GM21423 (cell line): ENCODE measurements around the gene ZDHHC19.
"Not testable (repeated sequence)": the region's sequence is repeated elsewhere in the genome, so short reads cannot be mapped to it uniquely, and the experiment has no call there.

ENCODE experiments used
- ATAC-seq: cut with Tn5 transposase; IDR thresholded peaks from one replicate; pipeline ENCODE4 v1.9.1; 2021; ENCODE audit warnings: mild to moderate bottlenecking, moderate library complexity; ENCODE audit not compliant: unreplicated experiment

The ZDHHC19 gene

DNA sequence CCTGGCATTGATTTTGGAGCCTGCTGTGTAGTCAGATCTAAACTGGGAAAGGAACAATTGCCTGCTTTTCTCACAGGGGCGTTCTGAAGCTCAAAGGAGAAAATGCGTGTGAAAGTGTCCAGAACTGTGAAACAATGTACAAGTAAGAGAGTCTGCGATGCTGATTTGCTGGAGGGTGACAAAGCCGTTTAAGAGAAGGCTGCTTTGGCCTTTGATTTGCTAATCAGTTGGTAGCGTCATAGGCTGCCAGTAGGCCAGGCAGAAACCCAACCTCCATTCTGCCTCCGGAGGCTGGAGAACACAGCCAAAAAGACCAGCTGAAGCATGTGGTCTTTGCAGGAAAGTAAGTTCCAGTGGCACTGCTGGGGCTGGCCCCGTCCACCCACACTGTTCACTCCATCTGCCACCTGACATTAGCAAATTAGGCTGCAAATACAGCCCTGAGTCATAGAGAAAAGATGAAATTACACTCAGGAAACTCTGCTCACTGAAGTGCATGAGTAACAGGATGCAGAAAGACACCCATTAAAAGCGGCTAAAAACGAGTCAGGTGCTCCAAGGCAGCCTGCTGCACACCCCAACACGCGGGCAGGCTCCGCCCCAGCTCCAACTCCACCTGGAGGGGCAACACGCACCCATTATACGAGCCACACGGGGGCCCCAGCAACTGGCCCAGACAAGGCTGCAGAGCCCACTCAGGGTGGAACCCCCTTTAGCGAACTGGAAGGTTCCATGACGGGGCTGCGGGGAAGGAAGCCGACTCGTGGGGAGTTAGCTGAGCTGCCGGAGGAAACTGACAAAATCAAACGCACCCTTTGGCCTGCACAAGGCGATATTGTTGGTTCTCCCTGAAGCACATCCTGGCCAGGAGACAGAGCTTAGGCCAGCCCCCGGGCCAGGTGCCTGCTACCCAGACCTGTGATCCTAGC, 31.6 kb downstream of the ZDHHC19 start:
- ATAC-seq: peak; percentile 77

DNA sequence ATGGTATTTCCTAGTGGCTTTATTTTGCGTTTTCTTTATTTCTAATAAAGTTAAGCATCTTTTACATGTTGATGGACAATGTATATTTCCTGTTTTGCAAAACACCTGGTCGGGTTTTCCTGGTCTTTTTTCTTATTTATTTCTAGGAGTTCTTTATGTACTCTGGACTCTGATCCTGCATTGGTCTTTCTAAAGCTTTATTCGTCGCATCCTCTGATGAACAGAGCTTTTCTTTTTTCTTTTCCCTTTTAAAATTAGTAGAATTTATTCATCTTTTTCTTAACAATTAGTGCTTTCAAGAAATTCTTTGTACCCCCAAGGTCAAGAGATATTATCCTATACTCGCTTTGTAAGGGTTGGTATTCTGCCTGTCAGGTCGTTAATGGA, 32.2 kb downstream of the ZDHHC19 start:
- no peak for ATAC-seq

DNA sequence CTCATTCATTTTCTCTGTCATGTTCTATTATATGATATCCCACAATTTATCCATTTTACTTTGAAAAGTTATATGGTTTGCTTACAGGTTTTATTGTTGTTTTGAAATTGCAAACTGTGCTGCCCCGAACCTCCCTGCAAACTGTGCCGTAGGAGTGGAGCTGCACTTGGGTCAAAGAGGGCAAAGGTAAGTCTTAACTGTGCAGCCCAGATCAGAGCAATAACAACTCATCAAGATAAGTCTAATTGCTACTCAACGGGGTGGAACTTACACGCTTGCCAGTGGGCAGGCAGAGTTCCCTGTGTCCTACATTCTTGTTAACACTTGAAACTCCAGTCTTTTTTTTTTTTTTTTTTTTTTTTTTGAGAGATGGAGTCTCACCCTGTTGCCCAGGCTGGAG, 33.2 kb downstream of the ZDHHC19 start:
- no peak for ATAC-seq

DNA sequence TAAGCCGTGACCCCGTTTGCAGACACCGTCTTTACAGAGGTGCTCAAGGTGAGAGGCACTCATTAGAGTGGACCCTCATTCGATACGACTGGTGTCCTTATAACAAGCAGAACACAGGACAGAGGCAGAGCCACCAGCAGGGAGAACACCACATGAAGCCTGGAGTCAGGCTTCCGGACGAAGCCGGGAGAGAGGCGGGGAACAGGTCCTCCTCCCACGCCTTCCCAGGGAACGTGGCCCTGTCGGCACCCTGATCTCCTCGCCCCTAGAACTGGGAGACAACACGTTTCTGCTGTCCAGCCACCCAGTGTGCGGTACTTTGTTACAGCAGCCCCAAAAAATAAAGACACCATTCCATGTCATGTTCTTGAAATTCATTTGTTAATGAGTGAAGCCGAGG, 33.6 kb downstream of the ZDHHC19 start:
- no peak for ATAC-seq

DNA sequence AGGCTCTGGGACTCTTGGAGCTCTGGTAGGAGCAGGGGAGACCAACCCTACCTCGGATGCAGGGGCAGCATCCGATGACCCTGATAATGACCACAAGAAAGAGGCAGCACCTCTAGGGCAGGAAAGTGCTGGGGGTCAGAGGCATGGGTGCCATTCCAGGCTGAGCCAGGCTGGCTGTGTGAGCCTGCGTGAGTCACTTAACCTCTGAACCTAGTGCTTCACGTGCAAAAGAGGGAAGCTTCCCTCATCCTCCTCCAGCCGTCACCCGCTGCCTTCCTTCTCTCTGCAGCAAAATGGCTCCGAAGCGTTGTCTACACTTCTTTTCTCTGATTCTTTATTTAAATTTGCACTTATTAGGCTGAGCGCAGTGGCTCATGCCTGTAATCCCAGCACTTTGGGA, 35.5 kb downstream of the ZDHHC19 start:
- ATAC-seq: no peak

DNA sequence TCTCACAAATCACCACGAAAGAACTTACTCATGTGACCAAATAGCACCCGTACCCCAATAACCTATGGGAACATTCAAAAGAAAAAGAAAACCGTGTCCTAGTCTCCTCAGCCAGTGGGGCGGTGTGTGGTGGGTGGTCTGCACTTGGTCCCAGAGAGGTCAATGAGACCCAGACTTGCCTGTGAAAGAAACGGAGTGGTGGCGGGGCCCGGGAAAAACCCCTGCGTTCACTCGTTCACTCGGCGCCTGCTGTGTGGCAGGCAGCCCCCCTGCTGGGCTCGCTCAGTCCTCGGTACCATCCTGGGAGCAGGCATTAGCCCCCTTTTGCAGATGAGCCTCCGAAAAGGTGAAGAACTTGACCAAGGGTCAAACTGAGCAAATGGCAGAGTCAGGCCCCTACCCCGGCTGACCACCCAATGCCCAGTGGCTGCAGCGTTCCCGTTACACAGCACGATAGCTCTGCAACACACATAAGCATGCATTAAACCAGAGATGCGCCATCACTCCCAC, 36.0 kb downstream of the ZDHHC19 start:
- no peak for ATAC-seq

DNA sequence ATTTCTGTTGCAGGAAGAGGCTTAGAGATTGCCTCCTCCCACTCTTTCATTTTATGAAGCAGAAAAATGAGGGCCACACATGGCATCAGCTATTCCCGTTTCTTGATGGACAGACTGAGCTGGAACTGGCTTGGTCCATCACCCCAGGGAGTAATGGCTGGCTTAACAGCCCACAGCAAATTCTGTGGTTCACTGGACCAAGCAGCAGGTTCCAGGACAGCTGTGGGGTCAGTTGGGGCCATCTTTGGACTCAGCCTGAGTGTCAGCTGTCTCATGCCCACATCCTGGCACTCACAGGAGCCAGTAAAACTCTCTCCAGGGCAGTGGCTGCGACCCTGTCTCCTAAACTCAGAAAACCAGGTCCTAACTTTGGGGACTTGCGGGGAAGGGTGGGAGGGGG, 36.5 kb downstream of the ZDHHC19 start:
- no peak for ATAC-seq

DNA sequence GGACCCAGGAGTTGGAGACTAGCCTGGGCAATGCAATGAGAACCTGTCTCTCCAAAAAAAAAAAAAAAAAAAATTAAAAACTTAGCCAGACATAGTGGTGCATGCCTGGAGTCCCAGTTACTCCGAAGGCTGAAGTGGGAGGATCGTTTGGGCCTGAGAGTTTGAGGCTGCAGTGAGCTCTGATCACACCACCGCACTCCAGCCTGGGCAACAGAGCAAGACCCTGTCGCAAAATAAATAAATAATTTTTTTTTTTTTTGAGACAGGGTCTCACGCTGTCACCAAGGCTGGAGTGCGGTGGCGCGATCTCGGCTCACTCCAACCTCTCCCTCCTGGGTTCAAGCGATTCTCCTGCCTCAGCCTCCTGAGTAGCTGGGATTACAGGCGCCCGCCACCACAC, 40.9 kb downstream of the ZDHHC19 start:
- not testable (repeated sequence) for ATAC-seq

DNA sequence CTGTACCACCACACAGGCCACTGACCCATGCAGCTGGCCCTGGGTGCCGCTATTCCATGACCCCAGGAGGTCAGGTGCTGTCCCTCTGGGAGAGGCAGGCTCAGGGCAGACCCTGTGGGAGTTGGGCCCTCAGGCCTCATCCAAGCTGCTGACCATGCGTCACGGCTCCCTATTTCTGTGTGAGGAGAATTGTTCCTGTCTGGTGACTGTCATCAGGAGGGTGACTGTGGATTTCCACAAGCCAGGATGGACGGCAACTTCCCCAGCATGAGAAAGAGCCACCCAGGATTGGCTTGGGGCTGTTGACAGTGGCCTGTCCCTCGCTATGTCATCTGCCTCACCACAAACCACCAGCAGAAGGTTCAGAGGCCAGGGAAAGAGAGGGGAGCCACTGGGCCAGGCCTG, 41.4 kb downstream of the ZDHHC19 start:
- no peak for ATAC-seq

DNA sequence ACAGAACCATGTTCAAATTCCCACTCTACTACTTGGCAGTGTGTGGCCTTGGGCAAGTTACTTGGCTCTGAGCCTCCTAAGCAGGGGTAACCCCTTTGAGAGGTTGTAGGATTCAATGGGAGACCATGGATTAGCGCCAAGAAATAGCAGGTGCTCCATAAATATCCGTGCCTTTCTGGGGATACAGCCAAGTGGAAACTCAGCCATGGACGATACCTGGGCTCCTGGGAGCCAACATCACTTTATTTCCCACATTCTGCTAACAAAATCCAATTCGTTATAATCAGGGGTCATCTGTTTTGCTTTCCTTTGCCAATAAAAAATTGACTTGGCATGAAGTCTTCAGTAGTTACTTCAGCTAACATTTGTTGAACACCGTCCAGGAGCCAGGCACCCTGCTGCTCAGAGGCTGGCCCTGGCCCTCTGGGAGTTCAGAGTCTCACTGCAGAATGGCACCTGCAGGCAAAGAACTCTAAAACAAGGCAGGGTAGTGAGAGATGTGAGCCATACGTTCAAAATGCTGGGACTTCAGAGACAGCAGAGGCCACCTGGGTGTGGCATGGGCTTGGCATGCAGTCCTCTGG, 42.3 kb downstream of the ZDHHC19 start:
- no peak for ATAC-seq

DNA sequence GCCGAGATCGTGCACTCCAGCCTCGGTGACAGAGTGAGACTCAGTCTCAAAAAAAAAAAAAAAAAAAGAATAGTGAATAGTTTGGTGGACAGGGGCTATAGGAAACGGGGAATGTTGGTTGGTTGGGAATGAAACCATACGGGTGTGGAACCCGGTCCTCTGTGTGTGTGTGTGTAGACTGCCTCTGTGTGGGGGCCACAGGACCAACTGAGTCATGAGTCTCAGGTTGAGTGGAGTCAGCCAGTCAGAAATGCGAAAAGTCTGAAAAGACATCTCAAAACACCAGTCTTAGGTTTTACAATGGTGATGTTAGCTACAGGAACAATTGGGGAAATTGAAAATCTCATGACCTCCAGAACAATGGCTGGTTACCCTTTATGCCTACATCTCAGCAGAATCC, 44.5 kb downstream of the ZDHHC19 start:
- no peak for ATAC-seq

DNA sequence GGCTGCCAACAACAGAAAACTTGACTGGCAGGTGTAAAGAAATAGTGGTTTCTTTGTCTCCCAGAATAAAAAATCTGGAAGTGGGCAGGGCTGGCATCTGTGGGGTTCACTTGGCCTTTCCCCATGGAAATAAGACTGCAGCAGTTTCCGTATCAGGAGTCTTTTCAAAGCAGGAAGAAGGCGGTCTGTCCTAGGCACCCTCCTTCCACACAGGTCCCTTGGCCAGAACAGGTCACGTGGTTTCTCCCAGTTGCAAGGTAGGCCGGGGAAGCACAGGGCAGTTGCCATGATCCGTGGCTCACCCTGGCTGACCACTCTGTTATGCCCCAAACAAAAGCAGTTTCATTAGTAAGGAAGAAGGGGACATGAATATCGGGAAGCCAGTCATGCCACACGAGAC, 45.4 kb downstream of the ZDHHC19 start:
- no peak for ATAC-seq

DNA sequence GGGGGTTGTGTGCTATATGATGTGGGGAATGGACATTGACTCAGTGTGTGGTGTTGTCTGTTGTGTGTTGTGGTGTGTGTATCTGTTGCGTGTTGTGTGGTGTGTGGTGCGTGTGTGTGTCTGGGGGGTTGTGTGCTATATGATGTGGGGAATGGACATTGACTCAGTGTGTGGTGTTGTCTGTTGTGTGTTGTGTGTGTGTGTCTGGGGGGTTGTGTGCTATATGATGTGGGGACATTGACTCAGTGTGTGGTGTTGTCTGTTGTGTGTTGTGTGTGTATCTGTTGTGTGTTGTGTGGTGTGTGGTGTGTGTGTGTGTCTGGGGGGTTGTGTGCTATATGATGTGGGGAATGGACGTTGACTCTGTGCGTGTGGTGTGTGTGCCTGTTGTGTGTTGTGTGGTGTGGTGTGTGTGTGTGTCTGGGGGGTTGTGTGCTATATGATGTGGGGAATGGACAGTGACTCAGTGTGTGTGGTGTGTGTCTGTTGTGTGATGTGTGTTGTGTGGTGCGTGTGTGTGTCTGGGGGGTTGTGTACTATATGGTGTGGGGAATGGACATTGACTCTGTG, 46.1 kb downstream of the ZDHHC19 start:
- ATAC-seq: not testable (repeated sequence)

DNA sequence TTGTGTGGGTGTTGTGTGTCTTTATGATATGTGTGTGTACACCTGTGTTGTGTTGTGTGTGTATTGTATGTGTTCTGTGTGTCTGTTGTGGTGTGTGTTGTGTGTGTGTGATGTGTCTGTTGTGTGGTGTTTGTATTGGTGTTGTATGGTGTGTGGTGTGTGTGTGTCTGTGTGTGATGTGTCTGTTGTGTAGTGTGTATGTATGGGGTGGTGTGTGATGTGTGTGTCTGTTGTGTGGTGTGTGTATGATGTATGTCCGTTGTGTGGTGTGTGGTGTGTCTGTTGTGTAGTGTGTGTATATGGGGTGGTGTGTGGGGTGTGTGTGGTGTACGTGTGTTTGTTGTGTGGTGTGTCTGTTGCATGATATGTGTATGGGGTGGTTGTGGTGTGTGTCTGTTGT, 46.6 kb downstream of the ZDHHC19 start:
- ATAC-seq: no peak

DNA sequence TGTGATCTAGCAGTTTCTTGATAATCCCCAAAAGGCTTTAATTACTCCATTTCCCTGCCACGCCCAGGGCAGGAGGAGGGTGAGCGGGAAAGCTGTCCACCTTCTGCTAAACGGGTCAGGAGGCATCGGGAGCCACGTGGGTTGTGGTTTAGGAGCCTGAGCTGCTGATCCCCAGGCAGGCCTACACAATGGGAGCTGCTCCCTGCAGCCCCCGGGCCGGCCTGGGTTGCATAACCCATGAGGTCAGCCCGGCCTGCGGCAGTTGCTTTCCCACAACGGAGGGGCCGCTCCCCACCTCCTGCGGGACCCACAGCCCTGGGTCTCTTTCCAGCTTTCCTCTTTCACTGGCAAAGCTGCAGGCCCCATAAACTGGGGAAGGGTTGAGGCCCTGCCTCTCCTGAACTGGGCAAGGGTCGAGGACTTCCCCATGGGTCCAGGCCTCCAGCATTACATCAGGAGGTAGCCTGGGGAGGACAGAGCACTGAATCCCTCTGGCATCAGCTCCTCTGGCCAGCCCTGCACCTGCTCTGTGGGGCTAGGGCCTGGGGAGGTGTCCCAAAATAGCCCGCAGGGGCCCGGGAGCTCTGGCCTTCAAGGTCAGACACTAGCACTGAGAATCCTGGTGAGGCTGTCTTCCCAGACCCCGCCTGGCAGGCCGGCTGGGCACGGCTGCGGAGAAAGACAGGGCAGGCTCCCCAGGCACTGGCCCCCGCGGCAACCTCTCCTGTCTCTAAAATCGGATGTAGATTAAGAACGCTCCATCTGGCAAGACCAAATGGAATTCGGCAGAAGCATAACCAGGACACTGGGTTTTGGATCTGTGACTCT, 47.3 kb downstream of the ZDHHC19 start:
- ATAC-seq: no peak

DNA sequence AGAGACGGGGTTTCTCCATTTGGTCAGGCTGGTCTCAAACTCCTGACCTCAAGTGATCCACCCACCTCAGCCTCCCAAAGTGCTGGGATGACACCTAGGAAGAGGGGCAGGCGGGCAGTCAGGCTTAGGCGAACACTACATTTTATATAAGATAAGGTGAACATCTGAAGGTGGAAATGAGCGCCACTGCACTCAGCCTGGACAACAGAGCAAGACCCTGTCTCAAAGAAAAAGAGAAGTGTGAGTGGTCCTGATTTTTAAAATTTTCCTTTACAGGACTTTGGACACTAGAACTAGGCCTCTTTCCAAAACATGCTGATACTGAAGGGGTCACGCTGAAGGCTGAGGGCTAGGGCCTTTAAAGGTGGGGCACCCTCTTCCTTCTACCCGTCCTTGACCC, 48.0 kb downstream of the ZDHHC19 start:
- ATAC-seq: no peak

DNA sequence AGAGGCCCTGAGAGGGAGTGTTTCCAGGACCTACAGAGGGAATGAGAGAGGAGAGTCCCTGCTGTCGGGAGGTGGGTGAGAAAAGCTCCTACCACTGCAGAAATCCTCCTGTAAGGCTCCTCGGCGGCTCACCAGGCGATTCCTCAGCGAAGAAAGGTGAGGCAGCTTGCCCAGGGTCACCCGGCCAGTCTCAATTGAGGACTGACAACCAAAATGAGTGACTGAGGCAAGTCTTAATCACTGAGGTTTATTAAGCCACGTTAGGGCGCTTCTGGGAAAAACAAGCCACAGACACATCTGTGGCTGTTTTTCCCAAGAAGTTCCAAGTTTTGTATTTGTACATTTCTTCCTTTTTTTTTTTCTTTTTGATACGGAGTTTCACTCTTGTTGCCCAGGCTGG, 48.5 kb downstream of the ZDHHC19 start:
- ATAC-seq: no peak

DNA sequence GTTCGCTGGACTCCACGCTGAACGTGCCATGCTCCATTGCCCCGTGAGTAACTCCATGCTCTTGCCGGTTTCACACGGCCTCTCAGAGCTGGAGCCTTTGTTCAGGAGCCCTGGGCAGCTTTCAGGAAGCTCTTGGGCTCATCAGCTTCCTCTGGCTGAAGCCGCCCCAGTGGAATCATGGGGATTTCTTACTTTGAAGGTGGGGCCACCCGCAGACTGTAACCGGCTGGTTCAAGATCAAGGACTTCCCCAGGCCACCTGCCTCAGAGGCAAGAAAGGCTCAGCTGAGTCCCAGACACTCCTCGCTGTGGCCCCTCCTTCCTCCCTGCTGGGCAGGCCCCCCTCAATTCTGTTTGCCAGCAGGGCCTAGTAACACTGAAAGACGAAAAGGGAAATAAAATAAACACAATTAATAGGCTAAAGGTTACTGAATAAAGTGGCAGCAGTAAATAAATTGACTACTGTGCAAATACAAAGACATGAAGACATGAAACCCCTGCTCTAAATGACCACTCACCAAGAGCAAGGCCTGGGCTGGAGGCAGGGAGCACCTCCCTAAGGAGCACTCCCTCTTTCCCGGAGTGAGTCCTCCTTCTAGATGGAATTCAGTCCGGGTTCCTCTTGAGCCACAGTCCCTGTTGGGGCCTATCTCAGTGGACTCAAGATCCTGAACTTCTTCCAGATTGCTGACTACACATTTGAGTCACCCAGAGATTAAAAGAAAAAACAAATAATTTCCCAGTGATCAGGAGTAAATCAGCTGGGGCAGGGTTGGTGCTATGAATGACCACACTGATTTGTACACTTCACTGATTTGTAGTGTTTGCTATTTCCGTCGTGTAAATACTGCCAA, 51.0 kb downstream of the ZDHHC19 start:
- ATAC-seq: peak; percentile 93

DNA sequence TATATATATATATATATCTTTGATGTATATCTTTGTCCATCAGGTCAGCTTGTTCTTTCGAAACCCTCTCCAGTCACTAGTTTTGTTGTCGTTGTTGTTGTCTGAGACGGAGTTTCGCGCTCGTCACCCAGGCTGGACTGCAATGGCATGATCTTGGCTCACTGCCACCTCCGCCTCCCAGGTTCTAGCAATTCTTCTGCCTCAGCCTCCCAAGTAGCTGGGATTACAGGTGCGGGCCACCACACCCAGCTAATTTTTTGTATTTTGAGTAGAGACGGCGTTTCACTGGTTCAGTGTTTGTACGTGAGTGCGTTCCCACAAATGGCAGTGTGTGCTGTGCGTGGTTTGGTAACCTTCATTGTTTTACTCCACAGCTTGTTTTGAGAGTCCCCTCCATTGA, 51.7 kb downstream of the ZDHHC19 start:
- no peak for ATAC-seq

DNA sequence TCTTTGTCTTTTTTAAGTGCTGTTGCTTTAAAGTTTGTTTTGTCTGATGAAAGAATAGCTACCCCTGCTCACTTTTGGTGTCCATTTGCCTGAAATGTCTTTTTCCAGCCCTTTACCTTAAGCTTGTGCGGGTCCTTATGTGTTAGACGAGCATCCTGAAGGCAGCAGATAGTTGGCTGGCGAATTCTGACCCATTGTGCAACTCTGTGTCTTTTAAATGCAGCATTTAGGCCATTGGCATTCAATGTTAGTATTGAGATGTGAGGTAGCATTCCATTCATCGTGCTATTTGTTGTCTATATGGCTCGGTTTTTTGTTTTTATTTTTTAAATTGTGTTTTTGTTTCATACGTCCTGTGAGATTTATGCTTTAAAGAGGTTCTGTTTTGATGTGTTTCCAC, 55.0 kb downstream of the ZDHHC19 start:
- ATAC-seq: no peak
